Endodermal cell (in vitro differentiated cells): ENCODE measurements around the gene TPSB2. TPM values are rescaled to one million over a fixed set of nuclear protein-coding genes. Genes with fewer than 3 reads are reported as not detected.

Source experiments
- DNase-seq: peaks from one replicate; pipeline ENCODE4 v3.0.0-alpha.2; 2017
- H3K27ac ChIP-seq: 2 replicates; pipeline ENCODE4 v1.5.1; 2013; ENCODE audit warnings: mild to moderate bottlenecking, low read depth, low read length, moderate library complexity
- H3K27me3 ChIP-seq: 2 replicates; pipeline ENCODE4 v1.6.1; 2013; ENCODE audit warnings: mild to moderate bottlenecking, low read length, moderate library complexity; ENCODE audit not compliant: insufficient read depth, control insufficient read depth, poor library complexity, severe bottlenecking
- H3K36me3 ChIP-seq: 2 replicates; pipeline ENCODE4 v1.7.0; 2013; ENCODE audit warnings: mild to moderate bottlenecking, low read length, moderate library complexity; ENCODE audit not compliant: control insufficient read depth, insufficient read depth
- H3K4me1 ChIP-seq: one replicate; pipeline ENCODE4 v1.7.0; 2013; ENCODE audit warnings: low read length; ENCODE audit not compliant: control insufficient read depth, insufficient read depth
- H3K4me3 ChIP-seq: 2 replicates; pipeline ENCODE4 v1.5.1; 2013; ENCODE audit warnings: mild to moderate bottlenecking, low read length, moderate library complexity
- H3K9ac ChIP-seq: 2 replicates; pipeline ENCODE4 v1.6.1; 2013; ENCODE audit warnings: mild to moderate bottlenecking, low read length, moderate library complexity; ENCODE audit not compliant: poor library complexity, severe bottlenecking; ENCODE audit errors: extremely low read depth
- H3K9me3 ChIP-seq: 2 replicates; pipeline ENCODE4 v1.6.1; 2013; ENCODE audit warnings: mild to moderate bottlenecking, low read length, moderate library complexity; ENCODE audit not compliant: control insufficient read depth
- H3K27ac Mint-ChIP-seq: 2 replicates; pipeline ENCODE4 v1.8.0; 2020; ENCODE audit warnings: mixed read lengths
- H3K27me3 Mint-ChIP-seq: 2 replicates; pipeline ENCODE4 v1.8.0; 2021; ENCODE audit warnings: mild to moderate bottlenecking, mixed read lengths; ENCODE audit not compliant: insufficient read depth
- H3K36me3 Mint-ChIP-seq: 2 replicates; pipeline ENCODE4 v1.8.0; 2020; ENCODE audit warnings: low read depth, mixed read lengths
- H3K4me1 Mint-ChIP-seq: 2 replicates; pipeline ENCODE4 v1.8.0; 2020; ENCODE audit warnings: mixed read lengths
- H3K4me3 Mint-ChIP-seq: 2 replicates; pipeline ENCODE4 v1.8.0; 2020; ENCODE audit warnings: mild to moderate bottlenecking, moderate library complexity, mixed read lengths
- H3K9me3 Mint-ChIP-seq: 2 replicates; pipeline ENCODE4 v1.8.0; 2020; ENCODE audit warnings: mild to moderate bottlenecking, mixed read lengths
- CTCF ChIP-seq: fragments of 200-600 bp; sonication (generic); conservative IDR thresholded peaks from 2 replicates; pipeline ENCODE4 v1.5.0; 2021; ENCODE audit warnings: antibody characterized with exemption, mild to moderate bottlenecking
- WGBS, 2 experiments: methylation state at CpG; one replicate each; pipeline versions ENCODE4 v1.1.5 to v1.1.7; 2013; ENCODE audit warnings: missing lambda C conversion rate in 2 of 2, mixed read lengths in 1 of 2; ENCODE audit not compliant: insufficient coverage in 1 of 2, insufficient read length in 1 of 2; 5-methylcytosine and 5-hydroxymethylcytosine counted together
- total RNA-seq, 2 donors: library from RNA; stranded (reverse); fragmentation: NEBNext Ultra II Directional in 1 of 2; extraction: Animal tissue kit (Norgen Biotek cat#: 25700) in 1 of 2; gene quantifications; 2 replicates in 1 of 2; 3 replicates in 1 of 2; pipeline ENCODE4 v1.2.1, GENCODE V29; 2021

The TPSB2 gene
- total RNA-seq, 2 donors from 2014 or later = not detected

DNA sequence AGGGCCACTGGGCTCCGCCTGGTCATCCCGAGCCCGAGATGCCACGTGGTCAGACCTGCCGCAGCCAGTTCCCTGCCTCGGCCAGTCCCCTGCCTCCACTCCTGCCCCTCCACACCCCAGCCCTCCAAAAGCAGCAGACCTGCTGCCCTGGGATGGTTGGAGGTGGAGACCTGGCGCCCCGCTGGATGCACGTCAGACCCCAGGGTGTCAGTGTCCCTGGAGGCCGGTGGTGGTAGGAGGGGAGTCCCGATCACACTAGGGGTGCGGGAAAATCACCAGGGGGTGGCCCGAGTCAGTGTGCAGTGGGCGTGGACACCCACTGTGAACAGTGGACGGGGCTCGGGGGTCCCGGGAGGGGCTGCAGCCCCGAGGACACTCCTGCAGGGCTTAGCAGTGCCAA, 31.8 kb downstream of the TPSB2 start:
- H3K4me1 ChIP-seq = no peaks in the 10 kb centered on the region
- no peak overlapping the region for H3K27ac ChIP-seq
- WGBS, 2 experiments = 91 to 94% methylated on average over 9 to 18 of the region's 18 CpGs
- no peaks in the 10 kb centered on the region for H3K9me3 ChIP-seq
- no peaks in the 10 kb centered on the region for H3K9me3 Mint-ChIP-seq
- H3K9ac ChIP-seq = no peak overlapping the region
- H3K27ac Mint-ChIP-seq = no peak overlapping the region
- H3K27me3 Mint-ChIP-seq = no peaks in the 10 kb centered on the region
- H3K4me1 Mint-ChIP-seq = no peaks in the 10 kb centered on the region
- no peak for DNase-seq
- no peak overlapping the region for H3K4me3 Mint-ChIP-seq
- H3K27me3 ChIP-seq = no peaks in the 10 kb centered on the region
- H3K4me3 ChIP-seq = no peak overlapping the region
- H3K36me3 ChIP-seq = no peaks in the 10 kb centered on the region
- H3K36me3 Mint-ChIP-seq = peaks cover 15% of the 10 kb centered on the region
- TF ChIP-seq CTCF = no peak

GRCh38 chr16:1197237-1197866, 32.6 kb downstream of the TPSB2 start:
- Histone ChIP-seq H3K4me1 (no peaks in the 10 kb centered on the region), H3K9ac (no peak overlapping the region), H3K27me3 (no peaks in the 10 kb centered on the region), H3K27ac (no peak overlapping the region), H3K4me3 (no peak overlapping the region), H3K9me3 (no peaks in the 10 kb centered on the region), H3K36me3 (no peaks in the 10 kb centered on the region)
- Mint-ChIP-seq H3K9me3 (no peaks in the 10 kb centered on the region), H3K36me3 (peaks cover 15% of the 10 kb centered on the region), H3K4me1 (no peaks in the 10 kb centered on the region), H3K27me3 (no peaks in the 10 kb centered on the region), H3K4me3 (no peak overlapping the region), H3K27ac (no peak overlapping the region)
- WGBS, 2 experiments = 93 to 96% methylated on average over 15 to 19 of the region's 19 CpGs
- no peak for DNase-seq
- TF ChIP-seq CTCF = no peak

- H3K36me3 ChIP-seq = no peaks in the 10 kb centered on the region
Observed at GRCh38 chr16:1196494-1196893, 33.5 kb downstream of the TPSB2 start.

More at GRCh38 chr16:1196494-1196893, 33.5 kb downstream of the TPSB2 start:
- Histone ChIP-seq H3K9ac (no peak overlapping the region), H3K4me3 (no peak overlapping the region), H3K4me1 (no peaks in the 10 kb centered on the region), H3K9me3 (no peaks in the 10 kb centered on the region), H3K27me3 (no peaks in the 10 kb centered on the region), H3K27ac (no peak overlapping the region)
- Mint-ChIP-seq H3K36me3 (peaks cover 14% of the 10 kb centered on the region), H3K4me3 (no peak overlapping the region), H3K4me1 (no peaks in the 10 kb centered on the region), H3K27ac (no peak overlapping the region), H3K9me3 (no peaks in the 10 kb centered on the region), H3K27me3 (no peaks in the 10 kb centered on the region)
- no peak for DNase-seq
- 96 to 98% methylated on average over 7 to 11 of the region's 11 CpGs for WGBS, 2 experiments
- no peak for TF ChIP-seq CTCF
